DOHH2 (cell line): ENCODE measurements around the gene PRKCE.

Source experiments
- H3F3A ChIP-seq: fragments of 200-600 bp; sonication (generic), shearing (Covaris generic); 2 replicates; pipeline ENCODE4 v1.6.0; 2016; ENCODE audit warnings: antibody characterized with exemption, mild to moderate bottlenecking; ENCODE audit not compliant: control insufficient read depth, insufficient read depth
- H3K27ac ChIP-seq: fragments of 200-600 bp; sonication (generic); 2 replicates; pipeline ENCODE4 v1.5.1; 2014; ENCODE audit warnings: low read depth, mild to moderate bottlenecking, low read length, moderate library complexity
- H3K27me3 ChIP-seq: fragments of 200-600 bp; sonication (generic); 2 replicates; pipeline ENCODE4 v1.6.1; 2014; ENCODE audit warnings: mild to moderate bottlenecking, low read length, mixed read lengths; ENCODE audit not compliant: control insufficient read depth
- H3K36me3 ChIP-seq: fragments of 200-600 bp; sonication (generic); 2 replicates; pipeline ENCODE4 v1.6.1; 2014; ENCODE audit warnings: mild to moderate bottlenecking, low read length, moderate library complexity, mixed read lengths; ENCODE audit not compliant: control insufficient read depth
- H3K4me1 ChIP-seq: fragments of 200-600 bp; sonication (generic); 2 replicates; pipeline ENCODE4 v1.6.1; 2014; ENCODE audit warnings: mild to moderate bottlenecking, low read length, mixed read lengths; ENCODE audit not compliant: control insufficient read depth
- H3K4me2 ChIP-seq: fragments of 200-600 bp; sonication (generic); 2 replicates; pipeline ENCODE4 v1.6.0; 2014; ENCODE audit warnings: mild to moderate bottlenecking, low read length, moderate library complexity
- H3K4me3 ChIP-seq: fragments of 200-600 bp; sonication (generic); 2 replicates; pipeline ENCODE4 v1.5.1; 2014; ENCODE audit warnings: mild to moderate bottlenecking, low read length, mixed read lengths
- H3K79me2 ChIP-seq: fragments of 200-600 bp; sonication (generic); 2 replicates; pipeline ENCODE4 v1.6.1; 2014; ENCODE audit warnings: mild to moderate bottlenecking, low read length, mixed read lengths; ENCODE audit not compliant: control insufficient read depth
- H3K9me2 ChIP-seq: fragments of 200-600 bp; sonication (generic); replicated peaks from 2 replicates; pipeline ENCODE4 v1.6.1; 2014; ENCODE audit warnings: mild to moderate bottlenecking, low read length, mixed read lengths; ENCODE audit not compliant: control insufficient read depth
- H3K9me3 ChIP-seq: fragments of 200-600 bp; sonication (generic); 2 replicates; pipeline ENCODE4 v1.6.1; 2014; ENCODE audit warnings: antibody characterized with exemption, low read length, mixed read lengths; ENCODE audit not compliant: control insufficient read depth, insufficient read depth
- H4K20me1 ChIP-seq: fragments of 200-600 bp; sonication (generic); 2 replicates; pipeline ENCODE4 v1.6.0; 2014; ENCODE audit warnings: low read depth, mild to moderate bottlenecking, antibody characterized with exemption, low read length, moderate library complexity; ENCODE audit not compliant: control insufficient read depth, insufficient read depth
- CTCF ChIP-seq: fragments of 200-600 bp; sonication (generic); IDR thresholded peaks from one replicate; pipeline ENCODE4 v1.5.1; 2014; ENCODE audit warnings: antibody characterized with exemption, mild to moderate bottlenecking, low read depth, low read length; ENCODE audit not compliant: poor library complexity, severe bottlenecking
- EZH2phosphoT487 ChIP-seq: fragments of 200-600 bp; sonication (generic); IDR thresholded peaks from 2 replicates; pipeline ENCODE4 v1.6.1; 2017; ENCODE audit warnings: borderline replicate concordance, mild to moderate bottlenecking, antibody characterized with exemption, low read length, moderate library complexity, mixed read lengths

Gene PRKCE

GRCh38 chr2:46183426-46183825 is 532.0 kb downstream of the PRKCE start:
- H3F3A ChIP-seq = no peaks in the 10 kb centered on the region
- H3K27me3 ChIP-seq = no peaks in the 10 kb centered on the region
- TF ChIP-seq CTCF = no peak
- TF ChIP-seq EZH2phosphoT487 = no peak
- H3K36me3 ChIP-seq = no peaks in the 10 kb centered on the region
- no peaks in the 10 kb centered on the region for H3K79me2 ChIP-seq
- H3K4me3 ChIP-seq = no peak overlapping the region
- no peaks in the 10 kb centered on the region for H3K4me1 ChIP-seq
- H3K9me2 ChIP-seq = no peaks in the 10 kb centered on the region
- no peaks in the 10 kb centered on the region for H4K20me1 ChIP-seq
- no peaks in the 10 kb centered on the region for H3K9me3 ChIP-seq
- no peak overlapping the region for H3K27ac ChIP-seq
- H3K4me2 ChIP-seq = no peak overlapping the region

- H3K9me3 ChIP-seq = no peaks in the 10 kb centered on the region
- H3K36me3 ChIP-seq = no peaks in the 10 kb centered on the region
- H4K20me1 ChIP-seq = no peaks in the 10 kb centered on the region
- H3K27ac ChIP-seq = no peak overlapping the region
- H3K4me1 ChIP-seq = no peaks in the 10 kb centered on the region
- no peaks in the 10 kb centered on the region for H3F3A ChIP-seq
- no peaks in the 10 kb centered on the region for H3K79me2 ChIP-seq
- no peaks in the 10 kb centered on the region for H3K27me3 ChIP-seq
- H3K4me3 ChIP-seq = no peak overlapping the region
- TF ChIP-seq EZH2phosphoT487 (no peak), CTCF (no peak)
- H3K9me2 ChIP-seq = no peaks in the 10 kb centered on the region
- H3K4me2 ChIP-seq = no peak overlapping the region
Observed at GRCh38 chr2:46184794-46185583, 533.5 kb downstream of the PRKCE start.

GRCh38 chr2:46187112-46187618 is 535.7 kb downstream of the PRKCE start:
- H3F3A ChIP-seq = no peaks in the 10 kb centered on the region
- no peaks in the 10 kb centered on the region for H3K9me3 ChIP-seq
- no peaks in the 10 kb centered on the region for H4K20me1 ChIP-seq
- H3K27ac ChIP-seq = no peak overlapping the region
- H3K36me3 ChIP-seq = no peaks in the 10 kb centered on the region
- no peak for TF ChIP-seq EZH2phosphoT487
- H3K27me3 ChIP-seq = no peaks in the 10 kb centered on the region
- H3K79me2 ChIP-seq = no peaks in the 10 kb centered on the region
- H3K9me2 ChIP-seq = no peaks in the 10 kb centered on the region
- no peaks in the 10 kb centered on the region for H3K4me1 ChIP-seq
- H3K4me3 ChIP-seq = no peak overlapping the region
- no peak overlapping the region for H3K4me2 ChIP-seq

GRCh38 chr2:46188041-46188716 is 536.7 kb downstream of the PRKCE start:
- Histone ChIP-seq H3F3A (no peaks in the 10 kb centered on the region), H3K4me3 (no peak overlapping the region), H3K36me3 (no peaks in the 10 kb centered on the region), H3K9me3 (no peaks in the 10 kb centered on the region), H3K79me2 (no peaks in the 10 kb centered on the region), H3K4me1 (no peaks in the 10 kb centered on the region), H3K27ac (no peak overlapping the region), H3K4me2 (no peak overlapping the region), H3K27me3 (no peaks in the 10 kb centered on the region), H4K20me1 (no peaks in the 10 kb centered on the region), H3K9me2 (no peaks in the 10 kb centered on the region)
- TF ChIP-seq EZH2phosphoT487 (no peak), CTCF (no peak)
